ENCODE data around the gene PSME2.

The PSME2 gene

DNA sequence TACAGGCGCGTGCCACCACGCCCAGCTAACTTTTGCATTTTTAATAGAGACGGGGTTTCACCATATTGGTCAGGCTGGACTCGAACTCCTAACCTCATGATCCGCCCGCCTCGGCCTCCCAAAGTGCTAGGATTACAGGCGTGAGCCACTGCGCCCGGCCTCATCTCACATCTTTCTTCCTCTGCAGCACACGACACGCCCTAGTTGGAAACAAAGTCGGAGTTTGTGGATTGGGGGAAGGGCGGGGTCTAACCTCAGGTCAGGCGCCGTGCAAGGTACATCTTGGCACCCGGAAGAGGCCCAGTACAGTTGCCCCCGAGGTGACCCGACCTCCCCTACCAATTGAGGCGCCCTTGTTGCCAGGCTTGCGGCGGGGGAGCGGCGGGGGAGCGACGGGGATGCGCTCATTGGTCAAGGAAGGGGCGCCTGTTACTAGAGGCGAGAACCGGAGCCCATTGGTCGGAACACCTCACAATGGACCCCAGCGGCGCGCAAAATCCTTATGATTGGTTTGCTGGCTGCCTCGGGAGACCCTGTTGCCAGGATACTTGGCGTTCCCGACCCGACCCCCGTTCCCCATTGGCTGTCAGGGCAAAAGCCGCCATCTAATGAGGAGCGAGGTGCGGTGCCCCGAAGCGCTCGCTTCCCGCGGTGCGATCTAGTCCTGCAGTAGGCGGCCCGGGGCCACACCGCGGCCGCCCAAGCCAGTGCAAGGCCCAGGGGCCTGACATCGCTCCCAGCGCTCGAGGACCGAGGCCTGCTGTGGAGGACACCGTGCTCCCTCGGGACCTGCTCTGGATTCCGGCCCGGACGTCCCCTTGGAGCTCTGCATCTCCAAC is 25.2 kb upstream of the PSME2 start, which contains the start of gene REC8:
REC8 (plus strand) TSS at position 659 of the 839 bp plus-strand sequence. CDS start 473 bp downstream, outside the sequence.
- H3K27ac ChIP-seq: no peak within 1 kb of the TSS
- TF ChIP-seq ZFX (IDR thresholded peaks at IDR 0.05; ENCODE audit: borderline replicate concordance): no peak
- TF ChIP-seq, protein P1, sequence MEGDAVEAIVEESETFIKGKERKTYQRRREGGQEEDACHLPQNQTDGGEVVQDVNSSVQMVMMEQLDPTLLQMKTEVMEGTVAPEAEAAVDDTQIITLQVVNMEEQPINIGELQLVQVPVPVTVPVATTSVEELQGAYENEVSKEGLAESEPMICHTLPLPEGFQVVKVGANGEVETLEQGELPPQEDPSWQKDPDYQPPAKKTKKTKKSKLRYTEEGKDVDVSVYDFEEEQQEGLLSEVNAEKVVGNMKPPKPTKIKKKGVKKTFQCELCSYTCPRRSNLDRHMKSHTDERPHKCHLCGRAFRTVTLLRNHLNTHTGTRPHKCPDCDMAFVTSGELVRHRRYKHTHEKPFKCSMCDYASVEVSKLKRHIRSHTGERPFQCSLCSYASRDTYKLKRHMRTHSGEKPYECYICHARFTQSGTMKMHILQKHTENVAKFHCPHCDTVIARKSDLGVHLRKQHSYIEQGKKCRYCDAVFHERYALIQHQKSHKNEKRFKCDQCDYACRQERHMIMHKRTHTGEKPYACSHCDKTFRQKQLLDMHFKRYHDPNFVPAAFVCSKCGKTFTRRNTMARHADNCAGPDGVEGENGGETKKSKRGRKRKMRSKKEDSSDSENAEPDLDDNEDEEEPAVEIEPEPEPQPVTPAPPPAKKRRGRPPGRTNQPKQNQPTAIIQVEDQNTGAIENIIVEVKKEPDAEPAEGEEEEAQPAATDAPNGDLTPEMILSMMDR (IDR thresholded peaks at IDR 0.05): no peak

DNA sequence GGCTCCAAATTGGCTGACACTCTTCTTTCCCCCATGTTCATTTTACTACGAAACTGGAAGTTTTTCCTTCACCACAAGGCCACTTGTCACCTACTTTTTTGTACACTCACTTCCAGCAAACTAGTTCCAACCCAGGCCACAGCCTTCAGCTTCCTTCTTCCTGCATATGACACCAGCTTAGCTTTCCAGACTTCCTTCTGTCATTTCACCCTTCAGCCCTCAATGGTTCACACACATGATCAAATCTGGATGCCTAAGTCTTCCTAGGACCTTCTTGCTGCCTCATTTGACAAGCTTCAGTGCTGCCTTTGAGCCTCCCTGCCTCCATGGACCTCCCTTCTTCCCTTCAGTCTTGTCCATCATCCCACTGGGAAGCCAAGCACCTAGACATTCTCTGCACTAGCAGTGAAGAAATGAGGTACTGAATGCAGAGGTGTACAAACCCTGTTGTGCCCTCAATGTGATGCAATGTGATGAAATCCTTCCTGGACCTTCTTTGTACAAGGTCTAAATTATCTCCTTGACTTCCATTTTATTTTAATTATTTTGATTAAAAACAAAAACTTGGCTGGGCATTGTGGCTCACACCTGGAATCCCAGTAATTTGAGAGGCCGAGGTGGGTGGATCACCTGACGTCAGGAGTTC is 21.2 kb upstream of the PSME2 start:
- TF ChIP-seq, protein P1 (IDR thresholded peaks at IDR 0.05): no peak
- no peak for TF ChIP-seq ZFX (IDR thresholded peaks at IDR 0.05; ENCODE audit: borderline replicate concordance)
- no peak overlapping the region for H3K27ac ChIP-seq

DNA sequence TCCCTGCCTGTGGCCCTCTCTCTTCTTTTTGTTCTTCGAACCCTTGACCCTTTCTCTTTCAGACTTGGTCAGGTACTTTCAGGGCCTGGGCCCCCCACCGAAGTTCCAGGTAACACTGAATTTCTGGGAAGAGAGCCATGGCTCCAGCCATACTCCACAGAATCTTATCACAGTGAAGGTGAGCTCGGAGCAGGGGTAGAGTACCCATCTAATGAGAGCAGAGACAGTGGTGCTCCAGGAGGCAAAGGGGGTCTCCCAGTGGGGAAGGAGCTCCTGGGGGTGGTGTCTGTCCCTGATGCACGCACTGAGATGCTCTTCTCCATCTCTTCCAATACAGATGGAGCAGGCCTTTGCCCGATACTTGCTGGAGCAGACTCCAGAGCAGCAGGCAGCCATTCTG is 19.4 kb upstream of the PSME2 start:
- H3K27ac ChIP-seq: no peak overlapping the region
- TF ChIP-seq ZFX (IDR thresholded peaks at IDR 0.05; ENCODE audit: borderline replicate concordance): no peak
- TF ChIP-seq, protein P1 (IDR thresholded peaks at IDR 0.05): no peak

DNA sequence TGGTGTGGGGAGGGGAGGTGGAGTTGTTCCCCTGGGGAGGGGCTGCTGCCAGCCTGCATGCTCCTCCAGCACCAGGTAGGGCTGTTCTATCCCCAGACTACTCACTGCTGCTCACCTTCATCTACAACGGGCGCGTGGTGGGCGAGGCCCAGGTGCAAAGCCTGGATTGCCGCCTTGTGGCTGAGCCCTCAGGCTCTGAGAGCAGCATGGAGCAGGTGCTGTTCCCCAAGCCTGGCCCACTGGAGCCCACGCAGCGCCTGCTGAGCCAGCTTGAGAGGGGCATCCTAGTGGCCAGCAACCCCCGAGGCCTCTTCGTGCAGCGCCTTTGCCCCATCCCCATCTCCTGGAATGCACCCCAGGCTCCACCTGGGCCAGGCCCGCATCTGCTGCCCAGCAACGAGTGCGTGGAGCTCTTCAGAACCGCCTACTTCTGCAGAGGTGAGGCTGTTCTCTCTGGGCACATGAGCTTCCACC is 18.1 kb upstream of the PSME2 start:
- no peak overlapping the region for H3K27ac ChIP-seq
- TF ChIP-seq, protein P1 (IDR thresholded peaks at IDR 0.05): no peak
- TF ChIP-seq ZFX (IDR thresholded peaks at IDR 0.05; ENCODE audit: borderline replicate concordance): no peak

DNA sequence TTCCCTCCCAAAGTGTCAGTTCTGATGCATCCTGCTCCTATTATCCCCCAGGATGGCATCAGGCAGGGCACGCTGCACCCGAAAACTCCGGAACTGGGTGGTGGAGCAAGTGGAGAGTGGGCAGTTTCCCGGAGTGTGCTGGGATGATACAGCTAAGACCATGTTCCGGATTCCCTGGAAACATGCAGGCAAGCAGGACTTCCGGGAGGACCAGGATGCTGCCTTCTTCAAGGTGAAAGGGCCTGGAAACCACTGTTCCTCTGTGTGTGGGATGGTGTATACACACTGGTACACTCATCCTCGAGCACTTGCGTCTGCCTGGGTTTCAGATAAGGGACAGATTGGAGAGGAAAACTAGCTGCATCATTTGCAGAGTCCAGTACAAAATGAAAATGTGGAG is 15.7 kb upstream of the PSME2 start:
- peak overlapping the region; percentile 64 for H3K27ac ChIP-seq
- TF ChIP-seq, protein P1 (IDR thresholded peaks at IDR 0.05): no peak
- TF ChIP-seq ZFX (IDR thresholded peaks at IDR 0.05; ENCODE audit: borderline replicate concordance): no peak

DNA sequence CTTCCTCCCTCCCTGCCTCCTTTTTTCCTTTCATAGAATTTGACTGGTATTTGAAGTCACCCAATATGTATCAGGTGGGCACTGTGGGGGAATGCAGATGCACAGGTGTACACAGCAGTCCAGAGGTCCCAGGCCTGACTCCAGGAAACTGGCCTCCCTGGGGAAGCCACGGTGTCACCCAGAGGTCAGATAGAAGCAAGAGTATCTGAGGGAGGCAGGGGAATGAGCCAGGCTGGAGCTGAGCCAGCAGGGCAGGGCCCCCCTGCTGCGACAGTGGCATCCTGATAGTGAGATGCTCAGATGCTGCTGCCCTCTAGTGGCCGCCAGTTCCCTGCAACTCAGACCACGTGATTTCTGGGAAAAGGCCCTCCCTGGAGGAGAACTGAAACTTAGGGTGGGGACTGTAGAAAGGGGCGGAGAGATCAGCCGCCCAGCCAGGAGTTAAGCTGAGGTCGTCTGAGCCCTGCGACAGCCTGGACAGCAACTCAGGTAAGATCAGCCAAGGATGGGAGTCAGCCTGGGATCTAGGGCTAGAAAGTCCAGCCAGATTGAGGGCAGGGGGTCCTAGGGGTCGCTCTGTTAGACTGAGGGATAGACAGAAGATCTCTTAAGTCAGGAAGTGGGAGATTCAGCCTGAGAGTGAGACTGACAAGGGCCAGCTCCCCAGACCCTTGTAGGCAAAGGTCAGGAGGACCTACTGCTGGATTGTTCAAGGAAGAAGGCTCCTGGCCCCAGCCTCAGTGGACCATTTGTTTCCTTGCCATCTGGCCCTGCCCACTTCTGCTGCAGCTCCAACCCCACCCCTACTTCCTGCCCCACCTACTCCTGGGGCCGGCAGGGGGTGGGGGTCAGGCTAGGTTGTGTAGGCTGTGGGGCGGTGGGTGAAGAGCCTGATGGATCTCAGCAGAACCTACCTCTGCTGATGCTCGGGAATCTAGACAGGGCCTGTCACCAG is 14.7 kb upstream of the PSME2 start, which contains the start of gene IRF9:
IRF9 (plus strand) TSS at position 416 of the 955 bp plus-strand sequence. CDS start 880 bp downstream, outside the sequence.
- peak within 1 kb of the TSS; percentile 64 for H3K27ac ChIP-seq
- TF ChIP-seq, protein P1 (IDR thresholded peaks at IDR 0.05): peak; percentile 96
- no peak for TF ChIP-seq ZFX (IDR thresholded peaks at IDR 0.05; ENCODE audit: borderline replicate concordance)

Data from 22Rv1 (cell line).